SK-N-SH (cell line): ENCODE results near the gene NFATC2IP. TPM values are rescaled to one million over a fixed set of nuclear protein-coding genes. Genes with fewer than 3 reads are reported as not detected.

Source experiments
- CTCF ChIA-PET: fragments of 300-600, 350-600 bp; formaldehyde crosslinking; extraction: SDS; loops from one replicate; lab custom pipeline; 2021; lab: Yijun Ruan, JAX
- POLR2A ChIA-PET: fragments of 350-600 bp; sonication (Branson Sonifier 250); formaldehyde crosslinking; extraction: SDS; loops from one replicate; lab custom pipeline; 2020; ENCODE audit warnings: antibody characterized with exemption, inconsistent platforms; lab: Yijun Ruan, JAX
- DNase-seq: peaks from one replicate; pipeline ENCODE4 v3.0.0; 2012
- H2AFZ ChIP-seq: fragments of 200-600 bp; sonication (generic); 2 replicates; pipeline ENCODE4 v1.8.1; 2016; ENCODE audit warnings: antibody characterized with exemption, mild to moderate bottlenecking, low read depth
- H3F3A ChIP-seq: fragments of 200-600 bp; sonication (generic); replicated peaks from 2 replicates; pipeline ENCODE3; 2016; ENCODE audit warnings: antibody characterized with exemption, mild to moderate bottlenecking; ENCODE audit not compliant: insufficient read depth
- H3K27ac ChIP-seq, 2 experiments: fragments of 200-500 bp in 1 of 2; fragments of 200-600 bp in 1 of 2; sonication (Bioruptor generic) in 1 of 2; sonication (generic), shearing (Covaris generic) in 1 of 2; 2 replicates each; pipeline versions ENCODE4 v1.5.1 to v1.6.1; 2014 to 2016; ENCODE audit warnings: low read depth in 2 of 2, inconsistent platforms in 1 of 2, low read length in 1 of 2, mild to moderate bottlenecking in 1 of 2, mixed read lengths in 1 of 2
- H3K27me3 ChIP-seq: fragments of 200-600 bp; sonication (generic), shearing (Covaris generic); 2 replicates; pipeline ENCODE4 v1.6.1; 2016; ENCODE audit warnings: mixed run types; ENCODE audit not compliant: insufficient read depth
- H3K36me3 ChIP-seq, 2 experiments: fragments of 200-500 bp in 1 of 2; fragments of 200-600 bp in 1 of 2; sonication (Bioruptor generic) in 1 of 2; sonication (generic) in 1 of 2; replicated peaks in 1 of 2; 2 replicates each; pipeline versions ENCODE3 to v1.5.1; 2014 to 2016; ENCODE audit warnings: low read length in 1 of 2, mild to moderate bottlenecking in 1 of 2; ENCODE audit not compliant: insufficient read depth in 2 of 2, control insufficient read depth in 1 of 2
- H3K4me1 ChIP-seq, 2 experiments: fragments of 200-500 bp in 1 of 2; fragments of 200-600 bp in 1 of 2; sonication (Bioruptor generic) in 1 of 2; sonication (generic), shearing (Covaris generic) in 1 of 2; 2 replicates each; pipeline versions ENCODE4 v1.5.1 to v1.6.1; 2014 to 2016; ENCODE audit warnings: low read depth in 1 of 2, low read length in 1 of 2, mixed run types in 1 of 2; ENCODE audit not compliant: insufficient read depth in 2 of 2, control insufficient read depth in 1 of 2
- H3K4me2 ChIP-seq: fragments of 200-600 bp; sonication (generic), shearing (Covaris generic); 2 replicates; pipeline ENCODE4 v1.6.1; 2017; ENCODE audit warnings: mixed run types
- H3K4me3 ChIP-seq, 2 experiments: fragments of 200-500 bp in 1 of 2; fragments of 200-600 bp in 1 of 2; sonication (Bioruptor generic) in 1 of 2; sonication (generic), shearing (Covaris generic) in 1 of 2; 2 replicates each; pipeline versions ENCODE4 v1.5.1 to v1.8.1; 2014 to 2016; ENCODE audit warnings: low read depth in 2 of 2, inconsistent platforms in 1 of 2, low read length in 1 of 2, mild to moderate bottlenecking in 1 of 2, mixed read lengths in 1 of 2, moderate library complexity in 1 of 2
- H3K79me2 ChIP-seq: fragments of 200-600 bp; sonication (generic); 2 replicates; pipeline ENCODE4 v1.8.1; 2017; ENCODE audit warnings: mild to moderate bottlenecking; ENCODE audit not compliant: insufficient read depth
- H3K9ac ChIP-seq: fragments of 200-600 bp; sonication (generic); 2 replicates; pipeline ENCODE4 v1.6.1; 2017; ENCODE audit warnings: mixed run types
- H3K9me2 ChIP-seq: fragments of 200-600 bp; sonication (generic); 2 replicates; pipeline ENCODE4 v1.6.1; 2017; ENCODE audit warnings: mixed run types
- H3K9me3 ChIP-seq: fragments of 200-600 bp; sonication (generic); 2 replicates; pipeline ENCODE4 v1.6.1; 2017; ENCODE audit warnings: mixed run types, mild to moderate bottlenecking, moderate library complexity
- H4K20me1 ChIP-seq: fragments of 200-600 bp; sonication (generic); 2 replicates; pipeline ENCODE4 v1.6.1; 2017; ENCODE audit warnings: mild to moderate bottlenecking, mixed run types; ENCODE audit not compliant: insufficient read depth
- EZH2phosphoT487 ChIP-seq: fragments of 200-600 bp; sonication (generic); IDR thresholded peaks from 2 replicates; pipeline ENCODE4 v1.6.1; 2017; ENCODE audit warnings: low read depth, mixed run types, mild to moderate bottlenecking, antibody characterized with exemption, moderate library complexity, borderline replicate concordance
- FOXJ3 ChIP-seq: sonication (generic); formaldehyde crosslinking; IDR thresholded peaks from 2 replicates; pipeline ENCODE4 v1.5.1; 2020; ENCODE audit warnings: mild to moderate bottlenecking, missing genetic modification reagents
- MXI1 ChIP-seq: IDR thresholded peaks from 2 replicates; pipeline ENCODE4 v1.6.1; 2012; ENCODE audit warnings: mild to moderate bottlenecking, low read depth, low read length, improper control_type of control experiment
- RAD21 ChIP-seq: IDR thresholded peaks from 2 replicates; pipeline ENCODE4 v1.6.1; 2012; ENCODE audit warnings: mild to moderate bottlenecking, low read length
- RCOR1 ChIP-seq: fragments of 150-350 bp; IDR thresholded peaks from 2 replicates; pipeline ENCODE4 v1.6.1; 2017; ENCODE audit warnings: antibody characterized with exemption, low read length
- RFX5 ChIP-seq: IDR thresholded peaks from 2 replicates; pipeline ENCODE4 v1.6.1; 2012; ENCODE audit warnings: mild to moderate bottlenecking, improper control_type of control experiment, low read length
- SIN3A ChIP-seq: IDR thresholded peaks from 2 replicates; pipeline ENCODE4 v1.6.1; 2012; ENCODE audit warnings: low read depth, mild to moderate bottlenecking, low read length, moderate library complexity, borderline replicate concordance
- TEAD4 ChIP-seq: IDR thresholded peaks from 2 replicates; pipeline ENCODE4 v1.4.0; 2012; ENCODE audit warnings: mild to moderate bottlenecking, borderline replicate concordance; ENCODE audit not compliant: insufficient read depth
- YY1 ChIP-seq: IDR thresholded peaks from 2 replicates; pipeline ENCODE4 v1.4.0; 2012; ENCODE audit warnings: low read depth, mild to moderate bottlenecking
- WGBS: methylation state at CpG from one replicate; pipeline ENCODE4 v1.1.6; 2017; ENCODE audit warnings: low lambda C conversion rate; 5-methylcytosine and 5-hydroxymethylcytosine counted together
- polyA plus RNA-seq, 3 experiments: library from polyadenylated mRNA; depleted of rRNA; stranded (reverse); fragments of >200 nt; gene quantifications; 2 replicates each; pipeline ENCODE4 v1.2.3, GENCODE V29; 2012
- TF ChIP-seq, protein P1 (sequence below): fragments of 150-350 bp; IDR thresholded peaks from 2 replicates; pipeline ENCODE4 v1.6.1; 2017; ENCODE audit warnings: antibody characterized with exemption, low read length, low read depth, borderline replicate concordance
- TF ChIP-seq, protein P2 (sequence below): IDR thresholded peaks from 2 replicates; pipeline ENCODE4 v1.4.0; 2012; ENCODE audit warnings: low read depth, borderline replicate concordance
- TF ChIP-seq, protein P3 (sequence below): IDR thresholded peaks from 2 replicates; pipeline ENCODE4 v1.4.0; 2012; ENCODE audit warnings: low read depth
- TF ChIP-seq, protein P4 (sequence below): IDR thresholded peaks from 2 replicates; pipeline ENCODE4 v1.6.1; 2012; ENCODE audit warnings: mild to moderate bottlenecking, low read depth, low read length, moderate library complexity

Gene NFATC2IP
- polyA plus RNA-seq, 1 of the 3 experiments (the other 2 are of a cell fraction): 41.9 TPM

DNA sequence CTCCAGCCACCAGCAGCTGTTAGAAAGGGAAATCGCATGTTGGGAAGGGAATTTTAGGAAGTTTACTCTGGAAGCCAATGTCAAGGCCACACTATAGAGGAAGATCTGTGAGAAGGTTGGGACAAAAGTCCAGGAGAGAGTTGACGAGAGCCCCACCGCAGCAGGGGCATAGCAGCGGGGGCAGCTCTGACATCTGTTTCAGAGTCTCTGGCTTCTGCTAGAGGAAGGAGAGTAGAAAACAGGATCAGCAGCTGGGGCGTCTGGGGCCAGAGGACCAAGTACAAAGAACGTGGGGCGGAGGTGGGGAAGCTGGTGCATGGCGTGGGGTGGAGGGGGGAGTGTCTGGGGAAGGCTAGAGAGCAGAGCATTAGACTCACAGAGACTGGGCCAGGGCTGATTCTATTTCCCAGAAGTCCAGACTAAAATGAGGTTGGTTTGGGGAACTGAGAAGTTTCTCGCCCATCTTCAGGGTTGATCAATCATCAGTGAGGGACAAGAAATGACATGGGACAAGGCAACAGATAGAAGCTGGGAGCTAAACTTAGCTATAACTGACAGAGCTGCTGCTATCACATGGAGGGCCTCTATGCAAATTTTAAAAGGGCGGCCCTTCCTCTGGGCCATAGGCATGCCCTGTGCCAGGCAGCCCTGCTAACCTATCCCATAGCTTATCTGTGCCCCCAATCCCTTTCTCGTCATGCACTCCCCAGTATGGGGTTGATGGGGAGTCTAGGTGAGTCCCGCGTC lies 26.9 kb upstream of the NFATC2IP start (continued):
- TF ChIP-seq TEAD4 (no peak), SIN3A (no peak), YY1 (no peak), FOXJ3 (CRISPR knock-in tag) (no peak)
- TF ChIP-seq, protein P1, sequence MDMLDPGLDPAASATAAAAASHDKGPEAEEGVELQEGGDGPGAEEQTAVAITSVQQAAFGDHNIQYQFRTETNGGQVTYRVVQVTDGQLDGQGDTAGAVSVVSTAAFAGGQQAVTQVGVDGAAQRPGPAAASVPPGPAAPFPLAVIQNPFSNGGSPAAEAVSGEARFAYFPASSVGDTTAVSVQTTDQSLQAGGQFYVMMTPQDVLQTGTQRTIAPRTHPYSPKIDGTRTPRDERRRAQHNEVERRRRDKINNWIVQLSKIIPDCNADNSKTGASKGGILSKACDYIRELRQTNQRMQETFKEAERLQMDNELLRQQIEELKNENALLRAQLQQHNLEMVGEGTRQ: no peak
- TF ChIP-seq, all 33 proteins: peak for 0

DNA sequence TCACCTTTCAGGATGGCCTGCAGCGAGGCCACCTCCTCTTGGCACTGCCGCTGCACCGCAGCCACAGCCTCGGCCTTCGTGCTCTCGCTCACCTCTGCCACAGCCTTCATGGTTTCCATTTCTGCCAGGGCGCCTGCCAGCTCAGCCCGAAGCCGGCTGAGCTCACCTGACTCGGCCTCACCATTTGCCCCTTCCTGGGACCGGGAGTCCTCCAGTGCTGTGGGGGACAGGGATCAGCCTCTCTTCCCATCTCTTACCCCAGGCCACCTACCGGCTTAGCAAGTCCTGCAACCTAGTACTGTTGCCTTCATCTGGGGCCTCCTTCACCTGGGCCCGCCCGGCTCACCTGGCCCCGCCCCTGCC lies 26.4 kb upstream of the NFATC2IP start:
- 0 out of 2 replicates have a peak, but pooled peaks cover 6% of the 10 kb centered on the region for H4K20me1 ChIP-seq
- ChIA-PET POLR2A (no interaction called here), CTCF (interaction anchor here (0.7 to 1.0 kb wide), 2 partner anchors 21 to 51 kb away, joined by 3 read pairs; no protein-coding TSS in a partner anchor)
- peak overlapping the region; percentile 82 for H3K4me2 ChIP-seq
- TF ChIP-seq, protein P2, sequence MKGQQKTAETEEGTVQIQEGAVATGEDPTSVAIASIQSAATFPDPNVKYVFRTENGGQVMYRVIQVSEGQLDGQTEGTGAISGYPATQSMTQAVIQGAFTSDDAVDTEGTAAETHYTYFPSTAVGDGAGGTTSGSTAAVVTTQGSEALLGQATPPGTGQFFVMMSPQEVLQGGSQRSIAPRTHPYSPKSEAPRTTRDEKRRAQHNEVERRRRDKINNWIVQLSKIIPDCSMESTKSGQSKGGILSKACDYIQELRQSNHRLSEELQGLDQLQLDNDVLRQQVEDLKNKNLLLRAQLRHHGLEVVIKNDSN: no peak
- TF ChIP-seq, protein P3, sequence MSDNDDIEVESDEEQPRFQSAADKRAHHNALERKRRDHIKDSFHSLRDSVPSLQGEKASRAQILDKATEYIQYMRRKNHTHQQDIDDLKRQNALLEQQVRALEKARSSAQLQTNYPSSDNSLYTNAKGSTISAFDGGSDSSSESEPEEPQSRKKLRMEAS: no peak
- TF ChIP-seq RAD21 (no peak), MXI1 (no peak), RFX5 (no peak), RCOR1 (no peak), EZH2phosphoT487 (no peak)
- TF ChIP-seq, protein P4, sequence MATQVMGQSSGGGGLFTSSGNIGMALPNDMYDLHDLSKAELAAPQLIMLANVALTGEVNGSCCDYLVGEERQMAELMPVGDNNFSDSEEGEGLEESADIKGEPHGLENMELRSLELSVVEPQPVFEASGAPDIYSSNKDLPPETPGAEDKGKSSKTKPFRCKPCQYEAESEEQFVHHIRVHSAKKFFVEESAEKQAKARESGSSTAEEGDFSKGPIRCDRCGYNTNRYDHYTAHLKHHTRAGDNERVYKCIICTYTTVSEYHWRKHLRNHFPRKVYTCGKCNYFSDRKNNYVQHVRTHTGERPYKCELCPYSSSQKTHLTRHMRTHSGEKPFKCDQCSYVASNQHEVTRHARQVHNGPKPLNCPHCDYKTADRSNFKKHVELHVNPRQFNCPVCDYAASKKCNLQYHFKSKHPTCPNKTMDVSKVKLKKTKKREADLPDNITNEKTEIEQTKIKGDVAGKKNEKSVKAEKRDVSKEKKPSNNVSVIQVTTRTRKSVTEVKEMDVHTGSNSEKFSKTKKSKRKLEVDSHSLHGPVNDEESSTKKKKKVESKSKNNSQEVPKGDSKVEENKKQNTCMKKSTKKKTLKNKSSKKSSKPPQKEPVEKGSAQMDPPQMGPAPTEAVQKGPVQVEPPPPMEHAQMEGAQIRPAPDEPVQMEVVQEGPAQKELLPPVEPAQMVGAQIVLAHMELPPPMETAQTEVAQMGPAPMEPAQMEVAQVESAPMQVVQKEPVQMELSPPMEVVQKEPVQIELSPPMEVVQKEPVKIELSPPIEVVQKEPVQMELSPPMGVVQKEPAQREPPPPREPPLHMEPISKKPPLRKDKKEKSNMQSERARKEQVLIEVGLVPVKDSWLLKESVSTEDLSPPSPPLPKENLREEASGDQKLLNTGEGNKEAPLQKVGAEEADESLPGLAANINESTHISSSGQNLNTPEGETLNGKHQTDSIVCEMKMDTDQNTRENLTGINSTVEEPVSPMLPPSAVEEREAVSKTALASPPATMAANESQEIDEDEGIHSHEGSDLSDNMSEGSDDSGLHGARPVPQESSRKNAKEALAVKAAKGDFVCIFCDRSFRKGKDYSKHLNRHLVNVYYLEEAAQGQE: no peak
- H3K9me3 ChIP-seq: no peaks in the 10 kb centered on the region
- H3K4me1 ChIP-seq: peaks cover 0 to 5% of the 10 kb centered on the region in 2 experiments; a peak in 1 of 4 replicates
- no peaks in the 10 kb centered on the region for H3K27me3 ChIP-seq
- no peak overlapping the region for H3K9ac ChIP-seq
- H3K4me3 ChIP-seq: peak overlapping the region; percentile 63 to 96
- no peak for DNase-seq
- H2AFZ ChIP-seq: no peak overlapping the region
- peaks cover 6 to 10% of the 10 kb centered on the region in 2 experiments for H3K36me3 ChIP-seq
- WGBS: 48% methylated on average over 15 of the region's 15 CpGs
- H3K79me2 ChIP-seq: 0 out of 2 replicates have a peak, but pooled peaks cover 4% of the 10 kb centered on the region
- H3F3A ChIP-seq: peaks cover 10% of the 10 kb centered on the region
- no peaks in the 10 kb centered on the region for H3K9me2 ChIP-seq
- H3K27ac ChIP-seq: no peak overlapping the region; a peak in 1 of 4 replicates
